GM20000 (cell line): ENCODE measurements around the gene KIAA0586.
"Not testable (repeated sequence)": the region's sequence is repeated elsewhere in the genome, so short reads cannot be mapped to it uniquely, and the experiment has no call there.

Experiments used
- DNase-seq: peaks from one replicate; pipeline ENCODE4 v3.0.0; 2012; ENCODE audit warnings: low spot score
- TF ChIP-seq, protein P1 (sequence below): IDR thresholded peaks from 2 replicates; pipeline ENCODE4 v1.5.1; 2012; ENCODE audit warnings: mild to moderate bottlenecking, control low read depth; ENCODE audit errors: extremely low read depth, missing control alignments

The KIAA0586 gene

GRCh38 chr14:58465421-58465820 is 37.9 kb downstream of the KIAA0586 start:
- TF ChIP-seq, protein P1, sequence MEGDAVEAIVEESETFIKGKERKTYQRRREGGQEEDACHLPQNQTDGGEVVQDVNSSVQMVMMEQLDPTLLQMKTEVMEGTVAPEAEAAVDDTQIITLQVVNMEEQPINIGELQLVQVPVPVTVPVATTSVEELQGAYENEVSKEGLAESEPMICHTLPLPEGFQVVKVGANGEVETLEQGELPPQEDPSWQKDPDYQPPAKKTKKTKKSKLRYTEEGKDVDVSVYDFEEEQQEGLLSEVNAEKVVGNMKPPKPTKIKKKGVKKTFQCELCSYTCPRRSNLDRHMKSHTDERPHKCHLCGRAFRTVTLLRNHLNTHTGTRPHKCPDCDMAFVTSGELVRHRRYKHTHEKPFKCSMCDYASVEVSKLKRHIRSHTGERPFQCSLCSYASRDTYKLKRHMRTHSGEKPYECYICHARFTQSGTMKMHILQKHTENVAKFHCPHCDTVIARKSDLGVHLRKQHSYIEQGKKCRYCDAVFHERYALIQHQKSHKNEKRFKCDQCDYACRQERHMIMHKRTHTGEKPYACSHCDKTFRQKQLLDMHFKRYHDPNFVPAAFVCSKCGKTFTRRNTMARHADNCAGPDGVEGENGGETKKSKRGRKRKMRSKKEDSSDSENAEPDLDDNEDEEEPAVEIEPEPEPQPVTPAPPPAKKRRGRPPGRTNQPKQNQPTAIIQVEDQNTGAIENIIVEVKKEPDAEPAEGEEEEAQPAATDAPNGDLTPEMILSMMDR: no peak
- DNase-seq: no peak

DNA sequence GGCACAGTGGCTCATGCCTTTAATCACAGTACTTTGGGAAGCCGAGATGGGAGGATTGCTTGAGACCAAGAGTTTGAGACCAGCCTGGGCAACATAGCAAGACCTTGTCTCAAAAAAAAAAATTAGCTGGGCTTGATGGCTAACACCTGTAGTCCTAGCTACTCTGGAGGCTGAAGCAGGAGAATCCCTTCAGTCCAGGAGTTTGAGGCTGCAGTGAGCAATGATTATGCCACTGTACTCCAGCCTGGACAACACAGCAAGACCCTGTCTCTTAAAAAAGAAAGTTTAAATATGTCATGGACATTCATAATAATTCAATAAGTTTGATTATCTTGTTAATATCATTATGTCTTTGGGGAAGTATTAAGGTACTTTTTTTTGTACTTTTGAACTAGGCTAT is 38.9 kb downstream of the KIAA0586 start:
- TF ChIP-seq, protein P1: no peak
- no peak for DNase-seq

- TF ChIP-seq, protein P1: no peak
Measured at GRCh38 chr14:58467575-58467974, 40.1 kb downstream of the KIAA0586 start.

GRCh38 chr14:58469309-58469708 is 41.8 kb downstream of the KIAA0586 start:
- TF ChIP-seq, protein P1: no peak
- no peak for DNase-seq

More at GRCh38 chr14:58467575-58467974, 40.1 kb downstream of the KIAA0586 start:
- DNase-seq: no peak

GRCh38 chr14:58476320-58476719 is 48.8 kb downstream of the KIAA0586 start:
- no peak for DNase-seq
- TF ChIP-seq, protein P1: no peak

- DNase-seq: no peak
- TF ChIP-seq, protein P1: no peak
Measured at GRCh38 chr14:58477653-58478052, 50.1 kb downstream of the KIAA0586 start.

GRCh38 chr14:58478329-58478728 is 50.8 kb downstream of the KIAA0586 start:
- not testable (repeated sequence) for DNase-seq

DNA sequence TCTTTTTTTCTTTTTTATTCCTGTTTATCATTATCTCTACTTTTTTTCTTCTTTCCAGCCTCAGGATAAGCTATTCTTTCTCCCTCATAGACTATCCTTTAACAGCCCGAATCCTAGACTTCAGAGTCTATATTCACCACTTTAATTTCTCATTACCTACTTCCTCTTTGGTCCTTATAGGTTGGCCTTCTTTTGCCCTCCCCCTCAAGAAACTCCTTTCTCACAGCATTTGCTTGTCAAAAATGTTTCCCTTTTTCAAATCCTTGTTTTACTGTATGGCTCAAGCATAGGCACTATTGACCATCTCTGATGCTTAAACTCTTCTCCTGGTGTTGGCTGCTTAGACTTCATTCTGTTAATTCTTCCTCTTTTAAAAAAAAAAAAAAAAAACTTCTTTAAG is 52.5 kb downstream of the KIAA0586 start:
- DNase-seq: no peak
- TF ChIP-seq, protein P1: no peak
